GM12878 (cell line): Measurements from ENCODE around the gene ZNF429.

Source experiments
- E4F1 ChIP-seq: fragments of 450-650 bp; IDR thresholded peaks from 2 replicates; pipeline ENCODE4 v1.6.1; 2018; ENCODE audit warnings: borderline replicate concordance, mild to moderate bottlenecking; ENCODE audit not compliant: partially characterized antibody
- MXI1 ChIP-seq: fragments of 150-350 bp; IDR thresholded peaks from 2 replicates; pipeline ENCODE4 v1.6.1; 2011; ENCODE audit warnings: low read depth, mild to moderate bottlenecking, inconsistent platforms, low read length, improper control_type of control experiment
- POLR2A ChIP-seq: IDR thresholded peaks from 2 replicates; pipeline ENCODE4 v1.6.1; 2011; ENCODE audit warnings: low read depth, mild to moderate bottlenecking, low read length
- POLR2AphosphoS5 ChIP-seq: IDR thresholded peaks from 2 replicates; pipeline ENCODE4 v1.6.1; 2011; ENCODE audit warnings: mild to moderate bottlenecking, low read length, inconsistent platforms
- ZNF24 ChIP-seq: fragments of 450-650 bp; IDR thresholded peaks from 2 replicates; pipeline ENCODE4 v1.6.1; 2017; ENCODE audit warnings: antibody characterized with exemption, mild to moderate bottlenecking

- TF ChIP-seq POLR2AphosphoS5 (no peak), E4F1 (no peak), ZNF24 (no peak), MXI1 (no peak), POLR2A (no peak)
Measured at GRCh38 chr19:21584537-21584936, 79.1 kb downstream of the ZNF429 start.
